Measurements from ENCODE around the gene ESAM.
A peak's percentile ranks its signal among the peaks of the same experiment; 100 is the strongest.

The ESAM gene

DNA sequence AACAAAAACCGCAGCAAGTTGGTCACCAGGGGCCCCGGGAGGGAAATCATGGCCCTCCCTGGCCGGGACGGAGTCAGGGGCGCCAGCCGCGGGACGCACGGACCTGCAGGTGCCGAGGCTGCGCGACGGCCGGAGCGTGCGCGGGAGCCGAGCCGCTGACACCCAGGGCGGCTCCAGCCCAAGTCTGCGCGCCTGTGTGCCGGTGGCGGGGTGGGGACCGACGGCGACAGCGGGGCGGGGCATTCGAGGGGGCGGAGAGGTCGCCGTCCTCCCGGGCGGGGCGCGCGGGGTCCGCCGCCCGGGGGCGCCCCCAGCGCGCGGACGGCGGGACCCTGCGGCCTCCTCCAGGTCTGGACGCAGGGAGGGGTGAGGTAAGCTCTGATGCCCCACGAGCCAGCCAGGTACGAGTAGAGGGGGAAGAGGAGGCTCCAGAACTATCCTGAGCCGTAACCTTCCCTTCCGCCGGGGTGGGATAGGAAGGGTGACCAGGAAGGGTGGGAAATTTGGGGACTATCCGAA is at the start of gene ESAM:
TSS of gene ESAM (minus strand) at position 186 of the 519 bp plus-strand sequence. CDS start at position 50, 136 bp downstream.
- H3K27ac ChIP-seq = no peak within 1 kb of the TSS
- no peak for DNase-seq (ENCODE audit: low read depth, low spot score)

- no peak for DNase-seq (ENCODE audit: low read depth, low spot score)
- no peak overlapping the region for H3K27ac ChIP-seq
Observed at GRCh38 chr11:124811399-124812125, 49.5 kb upstream of the ESAM start.

- DNase-seq (ENCODE audit: low read depth, low spot score) = no peak
Observed at GRCh38 chr11:124807660-124808270, 45.7 kb upstream of the ESAM start.

DNA sequence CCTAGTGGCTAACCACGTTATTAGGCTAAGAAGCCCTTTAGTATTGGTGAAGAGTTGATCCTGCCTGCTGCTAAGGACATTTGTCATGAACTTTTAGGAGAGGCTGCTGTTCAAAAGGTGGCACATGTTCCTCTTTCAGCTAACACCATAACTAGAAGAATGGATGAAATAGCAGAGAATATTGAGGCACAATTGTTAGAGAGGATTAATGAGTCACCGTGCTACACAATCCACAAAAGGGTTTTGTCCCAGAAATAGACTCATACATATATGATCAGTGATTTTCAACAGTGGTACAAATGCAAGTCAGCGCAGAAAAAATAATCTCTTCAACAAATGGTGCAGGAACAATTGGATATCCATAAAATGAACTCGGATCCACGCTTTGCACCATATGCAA is 45.1 kb upstream of the ESAM start:
- DNase-seq (ENCODE audit: low read depth, low spot score) = no peak
- H3K27ac ChIP-seq = no peak overlapping the region

More at GRCh38 chr11:124807660-124808270, 45.7 kb upstream of the ESAM start:
- no peak overlapping the region for H3K27ac ChIP-seq

DNA sequence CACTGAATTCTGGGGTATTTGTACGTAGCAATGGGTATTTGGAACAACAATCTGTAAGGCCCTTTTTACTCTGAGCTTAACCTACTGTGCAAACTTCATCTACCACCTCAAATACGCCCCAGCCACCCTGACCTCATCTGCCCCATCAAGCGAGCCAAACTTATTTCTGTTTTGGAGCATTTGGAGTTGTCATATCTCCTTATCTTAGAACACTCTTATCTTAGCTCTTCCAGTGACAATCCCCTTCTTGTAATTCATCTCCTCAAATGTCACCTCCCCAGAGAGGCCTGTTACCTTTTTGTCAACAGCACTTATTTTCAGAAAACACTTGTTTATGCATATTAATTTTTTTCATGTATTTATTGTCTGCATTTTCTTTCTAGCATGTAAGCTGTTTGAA is 42.8 kb upstream of the ESAM start:
- DNase-seq (ENCODE audit: low read depth, low spot score) = no peak
- H3K27ac ChIP-seq = no peak overlapping the region

DNA sequence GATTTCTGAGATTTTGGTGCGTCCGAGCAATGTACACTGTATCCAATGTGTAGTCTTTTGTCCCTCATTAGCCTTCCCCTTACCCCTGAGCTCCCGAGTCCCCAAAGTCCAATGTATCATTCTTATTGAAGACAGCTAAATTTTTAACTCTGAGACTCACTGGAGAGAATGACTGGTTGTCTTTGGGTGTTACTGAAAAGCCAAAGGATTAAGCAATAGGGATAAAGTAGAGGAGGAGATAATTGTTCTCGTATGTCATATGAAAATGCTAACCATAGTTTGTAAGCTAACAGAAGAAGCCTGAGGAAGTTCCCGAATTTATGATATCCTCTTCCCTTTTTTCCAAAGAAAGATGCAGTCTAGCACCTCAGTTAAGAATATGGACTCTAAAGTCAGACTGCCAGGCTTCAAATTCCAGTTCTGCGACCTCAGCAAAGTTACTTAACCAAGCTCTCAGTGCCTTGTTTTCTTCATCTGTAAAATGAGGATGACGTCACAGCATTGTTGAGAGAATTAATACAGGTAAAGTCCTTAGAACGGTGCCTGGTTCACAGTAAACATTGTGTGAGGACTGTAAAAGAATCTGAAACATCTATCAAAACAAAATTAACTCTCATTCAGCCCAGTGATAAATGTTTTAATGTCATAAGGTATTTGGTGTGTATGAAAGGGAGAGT is 39.7 kb upstream of the ESAM start:
- no peak for DNase-seq (ENCODE audit: low read depth, low spot score)
- no peak overlapping the region for H3K27ac ChIP-seq

DNA sequence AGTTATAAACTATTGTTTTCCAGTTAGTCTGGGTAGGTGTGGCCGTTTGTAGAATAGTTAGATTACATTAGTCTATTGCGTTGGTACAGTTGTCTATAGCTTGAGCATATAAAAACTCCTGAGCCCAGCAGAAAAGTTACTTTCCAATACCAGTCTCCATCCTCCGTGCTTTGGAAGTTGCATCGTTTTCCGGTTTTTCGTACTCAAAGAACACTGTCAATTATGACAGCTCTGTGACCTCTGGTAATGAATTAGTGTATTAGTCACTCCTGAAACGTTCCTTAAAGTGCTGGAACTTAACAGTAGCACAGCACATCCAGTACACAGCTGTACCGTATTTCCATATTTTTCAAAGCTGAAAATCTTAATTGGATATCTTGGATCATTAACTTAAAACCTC is 38.9 kb upstream of the ESAM start:
- DNase-seq (ENCODE audit: low read depth, low spot score) = no peak
- H3K27ac ChIP-seq = peak overlapping the region; percentile 79

DNA sequence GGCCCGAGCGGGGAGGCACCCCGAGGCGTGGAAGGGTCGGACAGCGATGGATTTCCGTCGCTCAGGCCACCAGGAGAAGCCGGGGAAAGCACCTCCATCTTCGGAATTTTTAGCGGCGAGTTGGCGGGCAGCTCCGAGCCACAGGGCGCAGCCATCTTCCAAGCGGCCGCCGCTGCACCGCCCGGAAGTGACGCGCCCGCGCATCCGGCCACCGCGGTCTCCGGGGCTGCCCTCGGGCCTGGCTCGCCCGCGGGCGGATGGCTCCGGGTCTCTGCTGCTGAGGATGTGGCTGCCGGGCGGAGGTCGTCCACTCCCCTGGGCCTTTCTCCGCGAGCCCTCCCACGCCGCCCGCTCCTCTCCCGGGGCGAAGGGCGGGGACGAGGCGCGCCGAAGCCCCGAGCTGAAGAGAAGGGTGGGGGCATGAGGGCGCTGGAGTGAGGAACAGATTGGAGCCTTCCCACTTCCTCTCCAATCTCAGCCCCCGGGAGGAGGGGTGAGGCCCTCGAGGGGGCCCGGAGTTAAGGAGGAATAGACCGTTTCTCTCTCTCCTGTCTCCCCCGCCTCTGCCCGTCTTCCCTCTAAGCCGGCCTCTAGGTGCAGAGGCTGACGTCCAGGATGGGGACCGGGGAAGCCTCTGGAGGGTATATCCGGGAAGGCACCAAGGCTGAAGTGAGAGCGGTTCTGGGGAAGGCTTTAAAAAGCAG is 38.3 kb upstream of the ESAM start, which contains the start of gene MSANTD2:
TSS of gene MSANTD2 (minus strand) at position 181 of the 704 bp plus-strand sequence. CDS start at position 155, 26 bp downstream.
- DNase-seq (ENCODE audit: low read depth, low spot score) = no peak
- peak within 1 kb of the TSS; percentile 79 for H3K27ac ChIP-seq

- peak overlapping the region; percentile 79 for H3K27ac ChIP-seq
- no peak for DNase-seq (ENCODE audit: low read depth, low spot score)
Observed at GRCh38 chr11:124799348-124800225, 37.5 kb upstream of the ESAM start.

DNA sequence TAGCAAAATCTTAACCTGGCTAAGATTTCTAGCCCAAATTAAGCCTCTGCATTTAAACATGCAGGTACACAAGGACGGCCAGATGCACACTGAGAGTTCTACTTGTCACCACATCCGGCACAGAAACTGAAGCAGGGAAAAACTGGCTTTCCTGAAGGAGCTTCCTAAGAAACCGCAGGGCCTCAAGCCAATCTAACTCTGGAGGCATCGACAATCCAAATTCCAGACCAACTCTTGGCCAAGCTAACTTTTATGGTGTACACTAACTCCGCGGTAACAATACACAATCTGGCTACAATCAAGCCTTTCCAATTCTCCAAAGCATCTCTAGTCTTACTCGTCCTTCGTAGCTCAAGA is 36.9 kb upstream of the ESAM start:
- H3K27ac ChIP-seq = peak overlapping the region; percentile 79
- no peak for DNase-seq (ENCODE audit: low read depth, low spot score)

GRCh38 chr11:124796312-124796711 is 34.2 kb upstream of the ESAM start:
- DNase-seq (ENCODE audit: low read depth, low spot score) = no peak
- H3K27ac ChIP-seq = no peak overlapping the region

DNA sequence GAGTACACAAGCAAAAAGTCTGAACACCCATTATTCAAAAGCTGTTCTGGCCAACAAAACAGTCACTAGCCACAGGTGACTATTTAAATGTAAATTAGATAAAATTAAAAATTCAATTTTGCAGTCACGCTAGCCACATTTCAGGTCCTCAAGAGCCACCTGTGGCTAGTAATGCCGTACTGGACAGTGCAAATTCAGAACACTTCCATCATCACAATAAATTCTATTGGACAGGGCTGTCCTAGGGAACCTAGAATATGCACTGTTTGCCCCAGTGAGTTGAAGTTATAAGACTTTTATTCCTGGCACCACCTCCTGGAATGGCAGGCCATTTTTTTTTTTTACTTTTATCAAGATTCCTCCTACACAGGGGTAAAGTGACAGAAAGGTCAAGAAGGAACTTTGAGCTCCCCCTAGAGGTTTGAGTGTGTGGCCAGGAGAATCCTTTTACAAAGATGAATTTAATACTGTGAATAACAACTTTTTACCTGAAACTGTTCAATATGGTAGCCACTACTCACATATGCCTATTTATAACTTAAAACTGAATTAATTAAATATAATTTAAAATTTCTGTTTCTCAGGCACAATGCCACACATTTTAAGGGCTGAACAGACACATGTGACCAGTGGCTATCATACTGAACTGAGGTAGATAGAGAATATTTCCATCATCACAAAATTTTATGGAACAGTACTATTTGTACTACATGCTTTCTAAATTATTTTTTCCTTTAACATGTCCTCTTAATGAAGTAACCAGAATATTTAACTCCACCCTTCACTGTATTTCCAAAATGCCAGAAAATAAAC is 31.6 kb upstream of the ESAM start:
- no peak for DNase-seq (ENCODE audit: low read depth, low spot score)
- no peak overlapping the region for H3K27ac ChIP-seq

- no peak overlapping the region for H3K27ac ChIP-seq
Observed at GRCh38 chr11:124791626-124792341, 29.7 kb upstream of the ESAM start.

DNA sequence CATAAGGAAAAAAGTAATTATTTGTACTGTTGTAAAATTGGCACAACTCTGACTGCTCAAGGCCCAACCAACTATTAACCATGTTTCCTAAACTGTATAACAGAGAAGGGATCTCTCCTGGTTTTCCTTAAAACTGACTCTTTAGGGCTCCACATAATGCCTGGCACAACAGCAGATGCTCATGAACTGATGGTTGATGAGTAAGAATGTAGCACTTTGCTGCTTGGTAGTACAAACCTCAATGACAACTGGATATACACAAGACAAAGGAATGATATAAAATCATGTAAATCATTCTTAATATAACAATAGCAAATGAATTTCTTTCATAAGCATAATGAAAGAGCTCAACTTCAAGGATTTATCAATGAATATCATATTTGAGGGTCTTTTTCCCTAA is 26.4 kb upstream of the ESAM start:
- H3K27ac ChIP-seq = no peak overlapping the region
- no peak for DNase-seq (ENCODE audit: low read depth, low spot score)

More at GRCh38 chr11:124791626-124792341, 29.7 kb upstream of the ESAM start:
- no peak for DNase-seq (ENCODE audit: low read depth, low spot score)

DNA sequence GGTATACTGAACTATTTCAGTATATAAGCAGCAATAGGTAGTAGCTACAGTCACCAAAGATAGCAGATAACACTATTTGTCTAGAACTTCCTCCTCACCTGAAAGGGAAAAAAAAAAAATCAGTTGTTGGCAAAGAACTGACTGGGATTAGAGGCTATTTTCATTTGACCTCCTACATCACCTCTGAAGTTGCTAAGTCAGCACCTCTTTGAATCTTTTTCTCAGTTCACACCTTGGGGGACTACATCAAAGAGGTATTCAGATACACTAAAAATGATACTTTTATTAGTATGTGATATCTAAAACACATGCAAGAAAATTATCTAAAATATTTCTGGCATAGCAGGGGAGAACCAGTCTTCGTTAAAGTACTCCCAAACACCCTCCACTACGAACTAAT is 22.0 kb upstream of the ESAM start:
- DNase-seq (ENCODE audit: low read depth, low spot score) = no peak
- H3K27ac ChIP-seq = no peak overlapping the region

DNA sequence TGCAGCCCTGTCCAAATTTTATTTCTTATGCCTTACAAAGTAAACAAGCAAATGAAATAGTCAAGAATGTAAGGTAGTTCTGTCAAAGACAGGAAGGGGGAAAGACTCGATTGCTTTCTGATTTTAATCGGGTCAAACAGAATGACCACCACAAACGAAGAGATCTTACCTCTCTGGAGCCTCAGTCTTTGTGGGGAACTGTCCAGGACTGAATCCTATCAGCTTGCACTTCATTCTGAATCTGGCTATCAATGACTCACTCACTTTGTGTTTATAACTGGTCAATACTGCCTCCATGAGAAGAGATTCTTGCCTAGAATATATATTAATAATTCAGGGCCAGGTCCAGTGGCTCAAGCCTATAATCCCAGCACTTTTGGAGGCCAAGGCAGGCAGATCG is 20.9 kb upstream of the ESAM start:
- DNase-seq (ENCODE audit: low read depth, low spot score) = no peak
- H3K27ac ChIP-seq = no peak overlapping the region

- DNase-seq (ENCODE audit: low read depth, low spot score) = no peak
- H3K27ac ChIP-seq = no peak overlapping the region
Observed at GRCh38 chr11:124779568-124779967, 17.5 kb upstream of the ESAM start.

GRCh38 chr11:124778281-124778680 is 16.2 kb upstream of the ESAM start:
- DNase-seq (ENCODE audit: low read depth, low spot score) = no peak
- H3K27ac ChIP-seq = no peak overlapping the region

Data from epithelial cell of prostate (primary cell).